HPDE6-E6E7 (cell line): ENCODE data around the gene RUNX3.

Experiments used
- DNase-seq: peaks from one replicate; pipeline ENCODE4 v3.0.0; 2011; ENCODE audit warnings: missing footprints; ENCODE audit errors: extremely low spot score

The RUNX3 gene

GRCh38 chr1:24862775-24863483 lies 67.1 kb downstream of the RUNX3 start:
- no peak for DNase-seq

DNA sequence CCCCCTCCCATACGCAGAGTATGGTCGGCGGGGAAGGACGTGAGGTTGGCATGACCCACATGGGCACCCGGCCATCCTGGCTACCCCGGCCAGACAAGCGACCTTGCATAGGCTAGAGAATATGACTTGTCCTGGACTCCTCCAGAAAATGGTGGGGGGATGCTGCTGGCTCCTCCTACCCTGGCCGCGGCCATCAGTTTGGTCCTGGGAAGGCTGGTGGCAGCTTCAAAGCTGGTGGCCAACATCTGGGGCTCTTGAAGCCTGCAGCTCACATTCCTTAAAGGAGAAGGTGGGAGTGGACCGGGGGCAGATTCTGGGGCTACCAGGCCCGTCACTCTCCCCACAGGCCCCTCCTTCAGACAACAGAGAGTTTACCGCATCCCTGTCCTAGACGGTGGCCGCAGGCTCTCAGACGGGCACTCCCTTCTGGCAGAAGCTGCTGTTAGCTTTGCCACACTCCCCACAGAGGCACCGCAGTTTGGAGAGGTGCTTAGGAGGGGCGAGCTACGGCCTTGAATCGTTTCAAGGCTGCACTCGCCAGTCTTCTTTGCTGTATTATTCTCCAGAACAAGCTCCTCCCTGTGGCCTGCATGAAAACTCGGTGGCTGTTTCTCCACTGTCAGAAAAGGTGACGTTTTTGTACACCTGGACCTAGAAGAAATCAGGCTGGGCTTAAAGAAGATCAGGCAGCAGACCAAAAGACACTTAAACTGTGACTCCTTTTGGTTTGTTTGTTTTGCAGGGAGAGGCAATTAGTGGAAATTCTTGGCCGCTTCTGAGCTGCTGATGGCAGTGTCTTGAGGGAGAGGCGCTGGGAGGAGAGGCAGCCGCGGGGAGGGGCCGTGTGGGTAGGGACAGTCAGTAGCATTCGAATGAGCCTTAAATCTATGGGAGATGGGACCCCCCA lies 68.0 kb downstream of the RUNX3 start:
- DNase-seq = no peak

- no peak for DNase-seq
These were observed 69.2 kb downstream of the RUNX3 start for GRCh38 chr1:24860841-24861240.

DNA sequence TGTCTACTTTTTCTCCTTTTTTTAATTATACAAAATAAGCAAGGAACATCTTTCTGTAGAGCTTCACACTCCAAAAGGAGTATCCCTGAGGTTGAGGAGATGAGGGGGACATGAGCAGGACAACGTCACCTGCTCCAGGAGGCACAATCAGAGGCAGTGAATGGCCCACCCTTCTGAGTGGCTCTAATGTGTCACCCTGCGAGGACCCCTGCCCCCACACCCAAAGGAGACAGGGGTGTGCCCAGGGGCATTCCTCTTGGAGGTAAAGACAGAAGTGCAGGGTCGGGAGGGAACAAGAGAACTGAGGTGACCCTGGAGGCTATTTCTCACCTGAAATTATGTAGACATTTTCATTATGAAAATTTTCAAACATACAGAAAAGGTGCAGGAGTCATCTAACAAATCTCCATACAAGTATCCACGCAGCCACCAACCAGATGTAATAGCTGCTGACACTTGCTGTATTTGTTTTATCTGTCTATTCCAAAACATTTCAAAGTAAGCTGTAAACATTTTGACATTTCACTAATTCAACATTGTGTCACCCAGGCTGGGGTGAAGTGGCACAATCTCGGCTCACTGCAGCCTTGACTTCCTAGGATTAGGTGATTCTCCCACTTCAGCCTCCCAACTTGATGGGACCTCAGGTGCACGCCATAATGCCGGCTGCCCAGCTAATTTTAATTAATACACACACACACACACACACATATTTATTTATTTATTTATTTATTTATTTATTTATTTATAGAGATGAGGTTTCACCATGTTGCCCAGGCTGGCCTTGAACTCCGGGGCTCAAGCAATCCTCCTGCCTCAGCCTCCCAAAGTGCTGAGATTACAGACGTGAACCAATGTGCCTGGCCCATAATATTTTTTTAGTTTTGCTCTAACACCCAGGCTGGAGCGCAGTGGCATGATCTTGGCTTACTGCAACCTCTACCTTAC lies 70.7 kb downstream of the RUNX3 start:
- DNase-seq = no peak

- DNase-seq = no peak
These were observed 71.8 kb downstream of the RUNX3 start for GRCh38 chr1:24858277-24858676.

- no peak for DNase-seq
These were observed 72.5 kb downstream of the RUNX3 start for GRCh38 chr1:24857507-24858133.

GRCh38 chr1:24856787-24857506 lies 73.1 kb downstream of the RUNX3 start:
- no peak for DNase-seq

GRCh38 chr1:24855474-24855873 lies 74.6 kb downstream of the RUNX3 start:
- no peak for DNase-seq

DNA sequence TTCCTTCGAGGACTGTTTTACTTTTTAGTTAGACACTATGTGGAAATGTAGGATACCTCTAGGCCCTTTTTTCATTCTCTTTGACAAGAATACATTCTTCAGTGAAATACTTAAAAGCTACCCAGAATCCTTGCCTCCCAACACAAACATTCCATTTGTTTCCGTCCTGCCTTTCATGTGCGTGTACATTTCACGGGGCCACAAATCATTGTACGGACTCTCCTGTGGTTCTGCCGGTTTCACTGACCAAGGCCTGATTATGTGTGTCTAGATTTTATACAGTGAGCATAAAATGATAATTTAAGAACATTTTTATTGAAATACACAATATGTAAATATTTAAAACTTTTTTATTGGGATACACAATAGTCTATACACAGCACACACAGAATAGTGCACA lies 76.4 kb downstream of the RUNX3 start:
- no peak for DNase-seq

DNA sequence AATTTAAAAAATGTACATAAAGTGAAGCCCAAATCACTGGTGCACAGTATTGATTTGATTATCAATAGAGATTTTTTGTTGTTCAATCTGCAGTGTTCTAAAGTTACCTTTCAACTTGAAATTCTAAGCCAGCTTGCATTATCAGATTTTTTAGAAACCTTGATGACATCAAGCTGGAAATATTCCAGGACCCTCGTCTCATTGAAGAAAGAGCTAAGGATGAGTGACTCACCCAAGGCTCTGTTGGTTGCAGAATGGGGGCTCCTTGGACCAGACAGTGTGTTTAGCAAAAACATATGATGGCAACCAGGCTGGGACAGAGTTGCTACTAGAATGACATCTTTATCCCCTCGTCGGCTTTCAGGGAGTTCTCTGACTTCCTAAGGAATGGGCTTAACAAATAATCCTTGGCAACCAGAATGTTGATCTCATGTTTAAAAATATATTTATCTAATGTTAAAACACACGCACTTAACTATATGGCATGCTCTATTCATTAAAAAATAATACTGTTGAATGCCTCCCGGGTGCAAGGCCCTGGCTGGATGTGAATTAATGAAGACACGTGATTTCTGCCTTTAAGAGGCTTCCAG lies 79.7 kb downstream of the RUNX3 start:
- no peak for DNase-seq

- no peak for DNase-seq
These were observed 80.3 kb downstream of the RUNX3 start for GRCh38 chr1:24849672-24850295.
